Upper lobe of right lung (tissue), 1 donor: Measurements from ENCODE around the gene MRPS30. TPM values are rescaled to one million over a fixed set of nuclear protein-coding genes. Genes with fewer than 3 reads are reported as not detected.
"Not testable (repeated sequence)": the region's sequence is repeated elsewhere in the genome, so short reads cannot be mapped to it uniquely, and the experiment has no call there.

Experiments
- ATAC-seq: fragments of 200-7000 bp; cut with Tn5 transposase; one replicate; pipeline ENCODE4 v1.9.1; 2020; ENCODE audit warnings: mild to moderate bottlenecking, moderate library complexity
- DNase-seq: peaks from one replicate; pipeline ENCODE4 v3.0.0-alpha.2; 2020
- H3K27ac ChIP-seq: fragments of 200-600 bp; one replicate; pipeline ENCODE4 v1.8.0; 2022
- H3K27me3 ChIP-seq: fragments of 200-600 bp; one replicate; pipeline ENCODE4 v1.8.0; 2022; ENCODE audit warnings: mild to moderate bottlenecking
- H3K36me3 ChIP-seq: fragments of 200-600 bp; one replicate; pipeline ENCODE4 v1.8.0; 2022
- H3K4me1 ChIP-seq: fragments of 200-600 bp; one replicate; pipeline ENCODE4 v1.8.0; 2022
- H3K4me3 ChIP-seq: fragments of 200-600 bp; one replicate; pipeline ENCODE4 v1.8.0; 2022; ENCODE audit warnings: mild to moderate bottlenecking
- H3K9me3 ChIP-seq: fragments of 200-600 bp; one replicate; pipeline ENCODE4 v1.8.0; 2022
- CTCF ChIP-seq: fragments of 200-600 bp; IDR thresholded peaks from one replicate; pipeline ENCODE4 v1.8.0; 2022; ENCODE audit warnings: antibody characterized with exemption
- intact Hi-C: fragments of 100-400 bp; cut with DNase I; formaldehyde crosslinking; loops from one replicate; pipeline ENCODE4 v1.11.0; 2022
- long read RNA-seq: library from polyadenylated mRNA; unstranded; transcript quantifications from one replicate; pipeline ENCODE4 v2.0.0, GENCODE V29; 2021
- total RNA-seq: library from RNA; stranded (reverse); fragmentation: NEBNext Ultra II Directional; extraction: Animal tissue kit (Norgen Biotek cat#: 25700); gene quantifications from one replicate; pipeline ENCODE4 v1.2.1, GENCODE V29; 2021
- donor health status: DM: no; HTN: yes; CAD: no; lungs with severe emphysema.

The MRPS30 gene
- 37.8 TPM for total RNA-seq
- long read RNA-seq, transcript MRPS30-202 (5 exons, 1,678 nt) = major isoform, 31 of 38 reads
- long read RNA-seq, partial matches to known transcripts = 1 of 38 reads
- long read RNA-seq, other reads (novel, unspliced or antisense) = 6 of 38 reads

GRCh38 chr5:44808435-44809214, at the start of gene MRPS30:
TSS of gene MRPS30 (plus strand) at chr5:44808947. CDS start at chr5:44808963, 16 bp downstream.
- H3K4me3 ChIP-seq = peak within 1 kb of the TSS; percentile 94
- H3K9me3 ChIP-seq = no peaks in the 10 kb centered on the region
- DNase-seq (peak; percentile 91), ATAC-seq (peak; percentile 99)
- TF ChIP-seq CTCF = peak; percentile 39
- H3K27me3 ChIP-seq = no peaks in the 10 kb centered on the region
- H3K27ac ChIP-seq = peak within 1 kb of the TSS; percentile 92
- peaks cover 27% of the 10 kb centered on the region for H3K36me3 ChIP-seq
- peaks cover 15% of the 10 kb centered on the region for H3K4me1 ChIP-seq
- intact Hi-C loops = no loop called here

- no peak for DNase-seq
- no peak for ATAC-seq
- H3K36me3 ChIP-seq = no peaks in the 10 kb centered on the region
- no peak overlapping the region for H3K4me3 ChIP-seq
- H3K27me3 ChIP-seq = no peaks in the 10 kb centered on the region
- intact Hi-C loops = no loop called here
- H3K27ac ChIP-seq = no peak overlapping the region
- no peaks in the 10 kb centered on the region for H3K4me1 ChIP-seq
- no peaks in the 10 kb centered on the region for H3K9me3 ChIP-seq
- TF ChIP-seq CTCF = no peak
Measured at GRCh38 chr5:44769200-44769876, 39.4 kb upstream of the MRPS30 start.

GRCh38 chr5:44769877-44770209, 38.9 kb upstream of the MRPS30 start:
- no peak for DNase-seq
- no peaks in the 10 kb centered on the region for H3K36me3 ChIP-seq
- no peaks in the 10 kb centered on the region for H3K4me1 ChIP-seq
- no peak for TF ChIP-seq CTCF
- intact Hi-C loops = no loop called here
- H3K9me3 ChIP-seq = no peaks in the 10 kb centered on the region
- no peak overlapping the region for H3K4me3 ChIP-seq
- H3K27ac ChIP-seq = no peak overlapping the region
- ATAC-seq = no peak
- H3K27me3 ChIP-seq = no peaks in the 10 kb centered on the region

- H3K27me3 ChIP-seq = no peaks in the 10 kb centered on the region
- H3K36me3 ChIP-seq = no peaks in the 10 kb centered on the region
- TF ChIP-seq CTCF = no peak
- no peaks in the 10 kb centered on the region for H3K9me3 ChIP-seq
- DNase-seq = no peak
- no peak for ATAC-seq
- intact Hi-C loops = no loop called here
- no peak overlapping the region for H3K27ac ChIP-seq
- H3K4me1 ChIP-seq = no peaks in the 10 kb centered on the region
- no peak overlapping the region for H3K4me3 ChIP-seq
Measured at GRCh38 chr5:44770780-44771717, 37.7 kb upstream of the MRPS30 start.

- DNase-seq, H3K27ac ChIP-seq, H3K4me3 ChIP-seq, H3K36me3 ChIP-seq, ATAC-seq, H3K27me3 ChIP-seq, H3K4me1 ChIP-seq, H3K9me3 ChIP-seq, intact Hi-C loops: not testable (repeated sequence)
Measured at GRCh38 chr5:44772397-44772796, 36.4 kb upstream of the MRPS30 start.
